ENCODE measurements around the gene DUSP8. TPM values are rescaled to one million over a fixed set of nuclear protein-coding genes. Genes with fewer than 3 reads are reported as not detected.

The DUSP8 gene
- total RNA-seq, 1 experiment from 2014 or later = 10.2 TPM

- Histone ChIP-seq H3K27me3 (ENCODE audit: insufficient read depth, low read length) (no peaks in the 10 kb centered on the region), H3K9me2 (ENCODE audit: insufficient read depth) (no peaks in the 10 kb centered on the region), H3K27ac (ENCODE audit: low read depth, low read length) (no peak overlapping the region), H4K20me1 (ENCODE audit: insufficient read depth) (no peaks in the 10 kb centered on the region), H3K36me3 (ENCODE audit: control insufficient read depth in 1 of 2, insufficient read depth in 2 of 2, low read length in 2 of 2) (no peaks in the 10 kb centered on the region; a peak in 1 of 4 replicates), H3K4me3 (replicated peaks in 1 of 2; ENCODE audit: low read depth in 1 of 2, low read length in 2 of 2) (no peak overlapping the region), H3K4me2 (ENCODE audit: low read length) (no peak overlapping the region), H3K4me1 (ENCODE audit: control insufficient read depth in 1 of 2, insufficient read depth in 2 of 2, low read length in 2 of 2) (peaks cover 2 to 10% of the 10 kb centered on the region in 2 experiments; a peak in 1 of 4 replicates), H3K9me3 (ENCODE audit: control insufficient read depth in 1 of 2, insufficient read depth in 1 of 2, low read depth in 1 of 2, low read length in 2 of 2) (no peaks in the 10 kb centered on the region), H3K9ac (ENCODE audit: low read length) (no peak overlapping the region), H2AFZ (ENCODE audit: low read depth, low read length, poor library complexity, severe bottlenecking) (no peak overlapping the region), H3K79me2 (ENCODE audit: insufficient read depth, low read length) (peaks cover 3% of the 10 kb centered on the region; the same call in 1 of the 2 replicates)
- ChIA-PET POLR2A (no interaction called here), CTCF (interaction anchor here (1.4 kb wide), 1 partner anchor 21 kb away, joined by 4 read pairs; no protein-coding TSS in a partner anchor), RAD21 (ENCODE audit: low non-redundant PET in 1 of 2, low total read pairs in 2 of 2, uncharacterized antibody in 2 of 2, unreplicated experiment in 2 of 2) (no interaction called here)
- no peak for TF ChIP-seq CBX3 (IDR thresholded peaks at IDR 0.05; ENCODE audit: low read depth)
- no peak for TF ChIP-seq ZFX (IDR thresholded peaks at IDR 0.05)
- TF ChIP-seq, protein P1, sequence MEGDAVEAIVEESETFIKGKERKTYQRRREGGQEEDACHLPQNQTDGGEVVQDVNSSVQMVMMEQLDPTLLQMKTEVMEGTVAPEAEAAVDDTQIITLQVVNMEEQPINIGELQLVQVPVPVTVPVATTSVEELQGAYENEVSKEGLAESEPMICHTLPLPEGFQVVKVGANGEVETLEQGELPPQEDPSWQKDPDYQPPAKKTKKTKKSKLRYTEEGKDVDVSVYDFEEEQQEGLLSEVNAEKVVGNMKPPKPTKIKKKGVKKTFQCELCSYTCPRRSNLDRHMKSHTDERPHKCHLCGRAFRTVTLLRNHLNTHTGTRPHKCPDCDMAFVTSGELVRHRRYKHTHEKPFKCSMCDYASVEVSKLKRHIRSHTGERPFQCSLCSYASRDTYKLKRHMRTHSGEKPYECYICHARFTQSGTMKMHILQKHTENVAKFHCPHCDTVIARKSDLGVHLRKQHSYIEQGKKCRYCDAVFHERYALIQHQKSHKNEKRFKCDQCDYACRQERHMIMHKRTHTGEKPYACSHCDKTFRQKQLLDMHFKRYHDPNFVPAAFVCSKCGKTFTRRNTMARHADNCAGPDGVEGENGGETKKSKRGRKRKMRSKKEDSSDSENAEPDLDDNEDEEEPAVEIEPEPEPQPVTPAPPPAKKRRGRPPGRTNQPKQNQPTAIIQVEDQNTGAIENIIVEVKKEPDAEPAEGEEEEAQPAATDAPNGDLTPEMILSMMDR (IDR thresholded peaks at IDR 0.05 in 2 of 3, conservative IDR thresholded peaks at IDR 0.05 in 1 of 3; ENCODE audit: borderline replicate concordance in 1 of 3, insufficient read depth in 1 of 3, low read depth in 2 of 3, low read length in 2 of 3) = no peak
- TF ChIP-seq POLR2AphosphoS5 (IDR thresholded peaks at IDR 0.05; ENCODE audit: low read depth, low read length) = no peak
- no TSS peak for BruUV-seq (replicated peaks)
- intact Hi-C loops (cut with micrococcal nuclease) = no loop called here
- ATAC-seq (no peak), DNase-seq (ENCODE audit: low read depth, low spot score) (no peak)
Observed at GRCh38 chr11:1567721-1568100, 4.4 kb downstream of the DUSP8 start.

DNA sequence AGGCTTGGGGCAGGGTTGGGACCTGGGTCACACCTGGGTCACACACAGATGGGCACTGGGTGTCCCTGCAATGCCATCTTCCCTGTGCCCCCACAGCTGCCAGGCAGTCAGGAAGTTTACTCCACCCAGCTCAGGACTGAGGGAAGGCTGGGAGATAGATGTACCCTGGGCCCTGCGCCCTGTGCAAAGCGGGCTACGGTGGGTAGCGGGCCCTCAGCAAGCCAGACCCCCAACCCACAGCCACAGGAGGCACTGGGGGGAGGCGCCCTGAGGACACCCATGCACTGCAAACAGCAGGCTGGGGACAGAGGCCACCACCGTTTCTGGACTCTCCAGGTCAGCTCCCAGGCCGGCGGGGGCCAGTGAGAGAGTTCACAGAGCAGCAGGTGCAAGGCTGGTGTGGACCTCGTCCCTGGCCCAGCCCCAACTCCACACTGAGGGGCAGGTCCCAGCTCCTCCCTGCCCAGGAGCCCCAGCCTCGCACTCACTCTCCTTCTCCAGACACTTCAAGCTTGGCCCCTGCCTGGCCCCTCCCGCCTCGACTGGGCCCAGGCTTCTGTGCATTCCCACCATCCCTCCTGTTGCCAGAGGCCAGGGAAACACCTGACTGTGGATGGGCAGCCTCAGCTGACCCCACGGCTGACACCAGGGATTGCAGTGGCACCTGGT, 4.9 kb downstream of the DUSP8 start:
- Histone ChIP-seq H3K4me1 (ENCODE audit: control insufficient read depth in 1 of 2, insufficient read depth in 2 of 2, low read length in 2 of 2) (peaks cover 2 to 8% of the 10 kb centered on the region in 2 experiments; a peak in 1 of 4 replicates), H3K9me2 (ENCODE audit: insufficient read depth) (no peaks in the 10 kb centered on the region), H3K9ac (ENCODE audit: low read length) (no peak overlapping the region), H2AFZ (ENCODE audit: low read depth, low read length, poor library complexity, severe bottlenecking) (no peak overlapping the region), H4K20me1 (ENCODE audit: insufficient read depth) (no peaks in the 10 kb centered on the region), H3K36me3 (ENCODE audit: control insufficient read depth in 1 of 2, insufficient read depth in 2 of 2, low read length in 2 of 2) (no peaks in the 10 kb centered on the region; a peak in 1 of 4 replicates), H3K27me3 (ENCODE audit: insufficient read depth, low read length) (no peaks in the 10 kb centered on the region), H3K4me3 (replicated peaks in 1 of 2; ENCODE audit: low read depth in 1 of 2, low read length in 2 of 2) (no peak overlapping the region), H3K4me2 (ENCODE audit: low read length) (no peak overlapping the region), H3K9me3 (ENCODE audit: control insufficient read depth in 1 of 2, insufficient read depth in 1 of 2, low read depth in 1 of 2, low read length in 2 of 2) (no peaks in the 10 kb centered on the region), H3K27ac (ENCODE audit: low read depth, low read length) (no peak overlapping the region), H3K79me2 (ENCODE audit: insufficient read depth, low read length) (peaks cover 3% of the 10 kb centered on the region; the same call in 1 of the 2 replicates)
- no peak for ATAC-seq
- TF ChIP-seq POLR2A (IDR thresholded peaks at IDR 0.05; ENCODE audit: borderline replicate concordance, extremely low read depth, insufficient read depth, insufficient read length) = no peak
- TF ChIP-seq, protein P2, sequence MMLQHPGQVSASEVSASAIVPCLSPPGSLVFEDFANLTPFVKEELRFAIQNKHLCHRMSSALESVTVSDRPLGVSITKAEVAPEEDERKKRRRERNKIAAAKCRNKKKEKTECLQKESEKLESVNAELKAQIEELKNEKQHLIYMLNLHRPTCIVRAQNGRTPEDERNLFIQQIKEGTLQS (IDR thresholded peaks at IDR 0.05) = no peak
- TF ChIP-seq CEBPB (IDR thresholded peaks at IDR 0.05; ENCODE audit: low read depth) = no peak
- no peak for TF ChIP-seq POLR2AphosphoS5 (IDR thresholded peaks at IDR 0.05; ENCODE audit: low read depth, low read length)
- no peak for TF ChIP-seq SRF (IDR thresholded peaks at IDR 0.05; ENCODE audit: low read depth)
- TF ChIP-seq SIN3A (IDR thresholded peaks at IDR 0.05; ENCODE audit: low read depth) = no peak
- no peak for TF ChIP-seq ZNF274 (IDR thresholded peaks at IDR 0.05; ENCODE audit: low read depth, low read length)
- no peak for TF ChIP-seq YY1 (IDR thresholded peaks at IDR 0.05; ENCODE audit: extremely low read depth, insufficient replicate concordance, low read depth, low read length)
- TF ChIP-seq SP1 (IDR thresholded peaks at IDR 0.05; ENCODE audit: low read depth) = no peak
- no peak for TF ChIP-seq ZFX (IDR thresholded peaks at IDR 0.05)
- DNase-seq (ENCODE audit: low read depth, low spot score) = no peak
- ChIA-PET POLR2A (no interaction called here), CTCF (interaction anchor here (1.4 kb wide), 1 partner anchor 21 kb away, joined by 4 read pairs; no protein-coding TSS in a partner anchor), RAD21 (ENCODE audit: low non-redundant PET in 1 of 2, low total read pairs in 2 of 2, uncharacterized antibody in 2 of 2, unreplicated experiment in 2 of 2) (no interaction called here)
- no TSS peak for BruUV-seq (replicated peaks)
- intact Hi-C loops (cut with micrococcal nuclease) = no loop called here

Data from HCT116 (cell line).